H54 (cell line): Measurements from ENCODE around the gene VRK2.
"Not testable (repeated sequence)": the region's sequence is repeated elsewhere in the genome, so short reads cannot be mapped to it uniquely, and the experiment has no call there.

Source experiments
- DNase-seq: peaks from one replicate; pipeline ENCODE4 v3.0.0; 2011; ENCODE audit warnings: low spot score, mixed read lengths; ENCODE audit not compliant: insufficient read length
- FAIRE-seq: peaks from 3 replicates; lab custom pipeline; 2011; peaks lifted over from hg19 to GRCh38; lab: Jason Lieb, UNC
- POLR2A ChIP-seq: IDR thresholded peaks from 2 replicates; pipeline ENCODE4 v1.6.1; 2011; ENCODE audit warnings: low read depth, mild to moderate bottlenecking, low read length

VRK2 gene

DNA sequence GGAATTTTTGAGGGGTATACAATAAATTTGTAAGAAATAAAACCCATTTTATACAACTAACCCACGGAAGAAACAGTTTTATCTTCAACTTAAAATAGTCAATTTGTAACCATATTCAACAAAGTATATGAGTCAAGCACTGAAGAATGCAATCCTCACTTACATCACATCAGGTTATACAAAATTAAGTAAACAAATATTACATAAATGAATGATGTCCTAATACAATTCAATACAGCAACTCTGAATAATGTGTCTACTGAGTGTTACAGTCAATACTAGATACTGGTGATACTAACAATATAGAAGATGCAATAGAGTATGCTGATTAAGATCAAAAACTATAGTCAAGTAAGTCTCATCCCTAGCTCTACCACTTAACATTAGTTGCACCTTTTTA is 135.9 kb downstream of the VRK2 start:
- no peak for TF ChIP-seq POLR2A
- peak; percentile 20 for FAIRE-seq
- no peak for DNase-seq

- DNase-seq: no peak
- no peak for FAIRE-seq
- no peak for TF ChIP-seq POLR2A
Observed at GRCh38 chr2:58186501-58186900, 139.9 kb downstream of the VRK2 start.

- not testable (repeated sequence) for DNase-seq, FAIRE-seq
Observed at GRCh38 chr2:58187022-58187421, 140.4 kb downstream of the VRK2 start.

GRCh38 chr2:58194458-58194857 is 147.9 kb downstream of the VRK2 start:
- DNase-seq (no peak), FAIRE-seq (no peak)
- no peak for TF ChIP-seq POLR2A

GRCh38 chr2:58195662-58196061 is 149.1 kb downstream of the VRK2 start:
- no peak for FAIRE-seq
- DNase-seq: no peak
- TF ChIP-seq POLR2A: no peak

GRCh38 chr2:58197894-58198293 is 151.3 kb downstream of the VRK2 start:
- no peak for TF ChIP-seq POLR2A
- no peak for FAIRE-seq
- DNase-seq: no peak

DNA sequence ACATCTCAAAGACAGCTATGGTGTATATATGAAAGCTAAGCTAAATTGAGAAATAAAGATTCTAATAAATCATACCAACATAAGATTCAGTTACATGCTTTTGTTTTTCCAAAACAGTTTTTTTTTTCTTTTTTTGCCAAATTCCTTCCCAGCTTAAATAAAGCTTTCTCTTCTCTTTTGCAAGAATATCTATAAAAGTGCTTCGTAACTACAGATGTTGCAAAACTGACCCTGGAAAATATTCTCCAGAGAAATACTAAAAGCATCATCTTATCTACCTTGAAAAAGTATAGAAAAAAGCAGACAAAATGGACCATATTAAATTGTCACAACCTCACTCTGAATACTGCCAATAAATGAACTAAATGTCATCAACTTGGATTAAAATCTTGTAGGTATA is 155.8 kb downstream of the VRK2 start:
- DNase-seq (no peak), FAIRE-seq (no peak)
- TF ChIP-seq POLR2A: no peak

- DNase-seq: no peak
- FAIRE-seq: no peak
- no peak for TF ChIP-seq POLR2A
Observed at GRCh38 chr2:58203018-58203417, 156.4 kb downstream of the VRK2 start.

DNA sequence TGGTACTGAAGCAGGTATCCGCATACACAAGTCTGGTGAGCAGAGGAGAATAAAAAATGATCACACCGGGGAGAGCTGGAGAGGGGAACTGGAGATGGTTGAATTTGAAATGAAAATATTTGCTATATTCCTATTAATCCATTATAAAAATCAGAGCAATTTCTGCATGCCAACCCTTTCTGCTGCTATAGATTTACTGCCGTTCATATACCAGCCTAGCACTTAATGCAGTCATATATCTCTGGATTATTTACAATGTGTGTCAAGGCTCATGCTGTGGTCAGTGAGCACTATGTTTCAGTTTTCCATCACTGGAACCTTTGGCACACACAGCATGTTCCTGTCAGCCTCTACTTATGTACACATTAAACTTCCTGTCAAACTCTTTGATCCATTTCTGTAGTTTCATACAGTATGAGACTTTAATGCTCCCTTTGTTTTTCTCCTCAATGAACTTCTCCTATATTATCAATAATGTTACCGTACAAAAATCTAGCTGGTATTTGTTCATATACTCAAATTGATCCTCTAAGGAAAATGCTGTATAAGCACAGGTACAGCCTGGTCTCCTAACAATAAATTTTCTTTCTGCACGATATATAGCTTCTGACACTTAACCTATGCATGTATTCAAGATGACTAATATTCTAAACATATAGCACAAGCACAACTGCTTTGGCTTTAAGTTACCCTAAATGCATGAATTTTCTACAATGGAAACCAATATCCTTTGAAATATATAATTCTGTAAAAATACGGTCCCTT is 157.8 kb downstream of the VRK2 start:
- FAIRE-seq (peak; percentile 60), DNase-seq (no peak)
- no peak for TF ChIP-seq POLR2A

DNA sequence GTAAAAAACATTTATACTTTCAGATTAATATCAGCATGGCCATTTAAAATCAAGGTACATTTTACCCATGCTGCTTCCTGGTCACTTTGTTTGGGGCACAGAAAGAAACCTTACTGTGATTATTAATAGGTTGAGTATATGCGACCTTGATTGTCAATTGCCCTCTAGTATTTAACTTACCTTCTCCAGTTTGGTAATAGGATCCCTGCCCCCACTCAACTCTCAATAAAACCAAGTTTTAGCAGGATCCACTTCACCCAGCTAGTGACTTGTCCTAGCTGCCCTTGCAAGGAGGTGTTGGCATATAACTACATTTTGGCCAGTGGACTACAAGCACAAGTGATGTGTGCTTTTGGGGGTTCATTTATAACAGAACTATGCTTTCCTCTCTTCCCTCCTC is 160.2 kb downstream of the VRK2 start:
- FAIRE-seq (no peak), DNase-seq (no peak)
- TF ChIP-seq POLR2A: no peak

- TF ChIP-seq POLR2A: no peak
- no peak for DNase-seq
- no peak for FAIRE-seq
Observed at GRCh38 chr2:58207189-58207588, 160.6 kb downstream of the VRK2 start.
